HK-2 (cell line): Measurements from ENCODE around the gene COL28A1.
"Not testable (repeated sequence)": the region's sequence is repeated elsewhere in the genome, so short reads cannot be mapped to it uniquely, and the experiment has no call there.

ENCODE experiments used
- DNase-seq: peaks from one replicate; pipeline ENCODE4 v3.0.0-alpha.2; 2018; ENCODE audit not compliant: unreplicated experiment

The COL28A1 gene

DNA sequence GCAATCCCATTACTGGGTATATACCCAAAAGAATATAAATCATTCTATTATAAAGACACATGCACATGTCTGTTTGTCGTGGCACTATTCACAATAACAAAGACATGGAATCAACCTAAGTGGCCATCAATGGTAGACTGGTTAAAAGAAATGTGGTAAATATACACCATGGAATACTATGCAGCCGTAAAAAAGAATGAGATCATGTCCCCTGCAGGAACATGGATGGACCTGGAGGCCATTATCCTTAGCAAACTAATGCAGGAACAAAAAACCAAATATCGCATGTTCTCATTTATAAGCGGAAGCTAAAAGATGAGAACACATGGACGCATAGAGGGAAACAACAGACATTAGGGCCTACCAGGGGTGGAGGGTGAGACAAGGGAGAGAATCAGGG is 25.9 kb upstream of the COL28A1 start:
- DNase-seq: not testable (repeated sequence)

DNA sequence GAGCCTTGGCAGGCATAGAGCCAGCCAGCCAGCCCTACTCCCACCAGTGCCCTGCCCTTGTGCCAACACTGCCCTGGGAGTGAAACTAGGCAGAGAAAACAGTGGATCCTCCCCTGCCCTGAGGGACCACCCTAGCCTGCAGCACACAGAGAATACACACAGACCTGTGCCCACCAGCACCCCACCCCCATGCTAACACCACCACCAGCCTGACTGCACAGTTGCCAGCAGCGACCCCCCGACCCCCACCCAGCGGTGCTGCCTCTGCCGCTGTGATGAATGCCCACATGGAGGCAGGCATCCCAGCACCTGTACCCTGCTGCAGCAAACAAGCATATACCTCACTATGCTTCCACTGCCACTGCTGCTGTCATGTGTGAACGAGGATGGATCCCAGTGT is 21.6 kb upstream of the COL28A1 start:
- DNase-seq: no peak

DNA sequence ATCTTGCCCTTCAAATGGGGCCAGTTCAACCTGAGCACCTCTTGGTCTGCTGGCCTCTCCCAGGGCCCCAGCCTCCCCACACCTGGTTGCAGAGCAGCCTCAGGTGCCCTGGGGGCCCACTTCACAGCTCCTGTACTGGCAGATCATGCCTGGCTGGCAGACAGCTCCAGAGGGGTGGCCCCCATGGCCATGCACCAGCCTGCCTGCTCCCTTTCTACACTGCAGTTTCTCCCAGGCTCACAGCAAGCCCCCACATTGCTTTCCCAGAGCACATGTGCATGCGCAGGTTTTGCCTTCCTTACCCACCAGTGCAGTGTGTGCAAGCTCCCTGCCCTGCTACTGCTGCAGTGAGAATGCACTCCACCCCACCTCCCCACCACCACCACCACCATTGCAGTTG is 21.2 kb upstream of the COL28A1 start:
- no peak for DNase-seq

DNA sequence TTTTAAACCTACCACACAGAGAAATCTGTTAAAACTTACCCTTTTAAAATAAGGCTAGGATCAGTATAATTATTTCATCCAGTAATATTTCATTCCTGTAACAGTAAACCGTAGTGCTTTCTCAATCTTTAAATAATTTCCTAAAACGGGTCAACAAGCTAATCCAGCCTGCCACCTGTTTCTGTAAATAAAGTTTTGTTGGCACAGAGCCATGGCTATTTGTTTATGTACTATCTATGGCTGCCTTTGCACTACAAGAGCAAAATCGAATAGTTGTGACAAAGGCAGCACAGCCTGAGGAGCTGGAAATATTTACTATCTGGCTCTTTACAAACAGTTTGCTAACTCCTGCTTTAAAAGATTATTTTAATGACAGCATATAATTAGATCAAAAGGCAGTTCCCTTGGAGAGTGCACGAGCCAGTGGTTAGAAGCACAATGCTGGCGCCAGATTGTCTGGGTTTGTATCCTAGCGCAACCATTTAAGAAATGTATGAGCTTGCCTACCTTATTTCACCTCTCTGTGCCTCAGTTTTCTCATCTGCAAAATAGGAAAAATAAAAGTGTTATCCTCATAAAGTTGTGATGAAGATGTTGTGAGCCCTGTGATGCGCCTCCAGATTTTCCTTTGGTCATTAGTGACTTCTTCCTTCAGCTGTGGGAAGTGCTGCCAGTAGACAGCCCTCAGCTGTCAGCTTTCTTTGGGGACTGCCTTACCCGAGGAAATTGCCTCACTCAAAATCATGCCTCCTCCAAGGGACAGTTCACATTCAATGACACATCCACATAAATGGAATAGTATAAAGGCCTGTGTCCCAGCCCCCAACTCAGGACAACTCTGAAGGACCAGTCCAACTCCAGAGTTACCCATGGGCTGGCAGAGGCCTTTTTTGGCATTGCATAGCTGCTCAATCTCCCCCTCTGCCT is 19.2 kb upstream of the COL28A1 start:
- no peak for DNase-seq

DNA sequence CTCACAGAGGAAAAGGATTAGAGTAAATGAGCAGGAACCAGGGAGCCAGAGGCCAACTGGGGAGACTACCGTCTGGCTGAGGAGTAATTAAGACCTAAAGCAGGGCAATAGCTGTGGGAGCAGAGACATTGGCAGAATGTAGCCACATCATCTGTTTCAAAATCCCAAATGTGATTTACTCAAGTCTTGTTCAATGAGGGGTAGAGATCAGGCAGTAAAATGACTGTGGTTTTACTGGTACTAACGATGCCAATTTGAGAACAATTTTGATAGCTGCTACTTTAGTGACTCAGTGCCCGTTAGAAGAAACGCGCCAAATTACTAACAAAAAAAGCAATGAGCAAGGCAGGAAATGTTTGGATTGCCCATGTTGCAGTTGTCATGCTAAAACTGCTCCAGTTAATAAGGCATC is 18.4 kb upstream of the COL28A1 start:
- no peak for DNase-seq

DNA sequence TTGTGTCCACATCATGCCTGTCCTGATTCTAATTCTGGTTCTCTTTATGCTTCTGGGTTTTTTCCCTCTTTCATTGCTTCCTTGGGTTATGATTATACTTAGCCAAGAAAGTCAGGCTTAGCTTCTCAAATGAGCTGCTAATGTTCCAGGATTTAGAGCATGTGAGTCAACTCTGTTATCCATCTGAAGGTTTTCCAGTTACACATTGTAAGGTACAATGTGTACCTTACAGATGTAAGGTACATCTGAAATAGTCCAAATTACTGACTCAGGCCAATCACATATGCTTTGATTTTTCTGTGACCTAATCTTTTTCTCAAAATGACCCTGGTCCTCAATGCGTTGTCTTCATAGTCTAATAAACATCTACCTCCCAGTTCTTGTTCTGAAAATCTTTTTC is 17.7 kb upstream of the COL28A1 start:
- DNase-seq: no peak

DNA sequence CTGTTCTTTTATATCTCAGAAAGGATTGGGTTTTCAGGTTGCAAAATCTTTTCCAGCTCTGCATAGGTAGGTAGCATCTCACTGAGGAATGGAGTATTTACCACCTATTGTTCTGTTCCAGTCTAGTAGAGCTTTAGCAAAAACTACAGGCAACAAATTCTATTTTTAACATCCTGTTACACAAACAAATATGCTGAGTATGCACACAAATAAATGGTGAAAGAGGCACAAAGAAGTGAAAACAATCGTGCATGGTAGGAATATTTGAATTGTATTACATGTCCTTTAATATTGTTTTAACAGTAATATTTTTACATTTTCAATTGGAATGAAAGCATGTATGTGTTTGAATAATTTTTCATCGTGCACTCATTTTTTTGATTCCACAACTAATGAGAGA is 16.5 kb upstream of the COL28A1 start:
- DNase-seq: no peak

DNA sequence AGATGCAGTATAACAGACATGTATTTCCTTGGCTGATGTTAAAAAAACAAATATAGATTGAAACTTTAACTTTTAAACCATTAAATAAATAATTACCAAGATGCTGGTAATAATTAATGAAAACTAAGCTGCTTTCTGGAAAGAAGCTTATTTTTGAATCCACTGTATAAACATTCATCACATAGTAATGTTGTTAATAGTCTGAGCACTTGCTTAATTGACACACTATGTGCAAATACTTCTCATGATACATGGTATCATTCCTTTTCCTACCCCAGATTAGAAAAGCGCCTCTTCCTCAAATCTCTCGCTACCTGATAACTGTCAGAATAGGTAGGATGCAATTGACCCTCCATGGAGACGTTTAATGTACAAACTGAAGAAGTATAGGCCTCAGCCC is 15.0 kb upstream of the COL28A1 start:
- DNase-seq: no peak

DNA sequence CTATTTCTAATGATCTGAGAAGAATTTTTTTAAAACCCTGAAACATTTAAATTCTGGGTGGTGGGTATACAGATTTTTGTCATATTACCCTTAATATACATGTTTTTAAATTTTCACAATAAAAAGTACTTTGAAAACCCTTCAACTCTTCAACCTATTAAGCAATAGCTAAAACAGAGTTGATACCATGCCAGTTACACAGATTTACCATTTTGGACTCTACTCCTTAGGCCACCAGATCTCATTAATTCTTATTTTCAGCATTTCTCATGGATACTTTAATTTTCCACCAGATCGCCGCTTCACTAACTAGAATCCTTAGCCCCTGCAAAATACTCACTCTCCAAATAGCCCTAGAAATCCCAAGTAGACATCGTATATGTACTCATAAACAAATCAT is 12.7 kb upstream of the COL28A1 start:
- DNase-seq: no peak

DNA sequence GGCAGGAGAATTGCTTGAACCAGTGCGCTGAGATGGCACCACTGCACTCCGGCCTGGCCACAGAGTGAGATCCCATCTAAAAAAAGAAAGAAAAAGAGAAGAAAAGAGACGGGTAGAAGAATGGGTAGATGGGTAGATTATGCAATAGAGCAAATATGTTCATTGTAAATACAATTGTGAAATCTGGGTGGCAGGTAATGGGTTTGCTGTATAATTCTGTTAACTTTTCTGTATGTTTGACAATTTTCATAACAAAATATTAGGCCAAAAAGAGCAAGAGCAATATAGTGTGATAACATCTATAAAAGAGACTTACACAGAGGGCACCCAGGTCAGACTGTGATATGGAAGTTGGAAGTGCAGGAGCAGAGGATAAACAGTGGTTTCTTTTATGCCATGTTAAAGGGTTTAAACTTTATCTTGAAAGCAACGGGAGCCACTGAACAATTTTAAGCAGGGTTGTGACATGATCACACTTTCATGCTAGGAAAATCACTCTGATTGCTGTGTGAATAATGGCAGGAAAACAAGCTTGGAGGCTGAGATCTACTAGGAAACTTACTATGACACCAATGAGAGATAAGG is 6.7 kb upstream of the COL28A1 start:
- no peak for DNase-seq

DNA sequence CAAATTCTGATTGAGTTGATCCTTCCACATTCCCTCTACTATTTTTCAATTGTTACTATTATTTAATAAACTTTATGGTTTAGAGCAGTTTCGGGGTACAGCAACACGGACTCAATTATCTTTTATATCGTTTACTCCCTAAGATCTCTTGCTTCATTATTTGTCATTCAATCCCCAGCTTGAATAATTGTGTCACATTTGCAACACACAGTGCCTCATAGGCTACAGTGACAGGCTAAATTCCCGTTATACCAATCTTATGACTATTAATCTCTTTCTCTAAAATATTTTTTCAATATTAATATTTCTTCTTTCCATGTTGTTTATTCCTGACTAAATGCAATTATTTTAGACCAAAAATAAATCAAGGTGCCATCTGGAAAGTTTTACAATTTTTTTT is 4.0 kb upstream of the COL28A1 start:
- DNase-seq: no peak

DNA sequence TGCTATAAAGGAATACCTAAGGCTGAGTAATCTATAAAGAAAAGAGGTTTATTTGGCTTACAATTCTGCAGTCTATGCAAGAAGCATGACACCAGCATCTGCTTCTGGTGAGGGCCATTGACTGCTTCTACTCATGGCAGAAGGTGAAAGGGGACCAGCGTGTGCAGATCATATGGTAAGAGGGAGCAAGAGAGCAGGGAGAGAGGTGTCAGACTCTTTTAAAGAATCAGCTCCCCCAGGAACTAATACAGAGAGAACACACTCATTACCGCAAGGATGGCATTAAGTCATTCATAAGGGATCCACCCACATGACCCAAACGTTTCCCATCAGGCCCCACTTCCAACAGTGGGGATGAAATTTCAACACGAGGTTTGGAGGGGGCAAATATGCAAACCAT is 3.5 kb upstream of the COL28A1 start:
- DNase-seq: no peak

DNA sequence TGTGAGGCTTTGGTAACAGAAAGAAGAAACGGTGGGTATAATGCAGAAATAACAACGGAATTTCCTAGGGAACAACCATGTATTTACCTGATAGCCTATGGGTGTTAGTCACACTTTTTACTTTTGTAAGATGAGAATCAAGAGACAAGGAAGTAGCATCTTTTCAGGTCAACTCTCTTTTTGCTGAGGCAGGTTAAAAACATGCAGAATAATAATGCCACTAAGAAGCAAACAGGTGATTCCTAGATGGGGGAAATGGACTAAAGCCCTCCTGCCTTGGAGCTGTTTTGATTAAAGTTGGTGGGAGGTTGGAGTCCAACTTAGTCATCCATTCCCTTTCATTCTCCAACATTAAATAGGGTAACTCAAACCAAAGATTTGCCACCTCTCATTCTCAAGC is 2.0 kb upstream of the COL28A1 start:
- DNase-seq: no peak

DNA sequence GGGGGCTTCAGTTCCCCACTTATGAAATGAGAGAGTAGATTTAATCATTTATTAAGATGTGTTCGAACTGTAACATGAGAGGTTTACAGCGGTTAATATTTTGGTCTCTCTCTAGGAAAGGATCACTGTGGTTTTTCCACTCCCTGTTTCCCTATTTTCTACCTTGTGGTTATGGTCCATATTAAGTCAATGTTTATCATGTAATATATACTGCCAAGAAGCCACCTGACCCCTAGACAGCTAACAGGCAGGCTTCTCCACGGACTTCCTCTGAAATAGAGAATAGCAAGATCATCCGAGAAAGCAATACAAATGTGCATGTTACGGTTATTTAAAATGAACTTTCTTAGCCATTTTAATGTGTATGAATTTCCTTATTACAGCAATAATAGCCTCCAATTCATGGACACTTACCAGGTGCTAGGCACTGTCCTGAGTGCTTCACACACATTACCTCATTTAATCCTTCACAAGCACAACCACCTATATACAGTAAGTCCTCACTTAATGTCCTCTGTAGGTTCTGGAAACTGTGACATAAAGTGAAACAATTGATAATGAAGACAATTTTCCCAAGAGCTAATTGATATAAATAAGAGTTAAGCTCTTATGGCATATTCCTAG is 835 bp upstream of the COL28A1 start:
- DNase-seq: no peak

DNA sequence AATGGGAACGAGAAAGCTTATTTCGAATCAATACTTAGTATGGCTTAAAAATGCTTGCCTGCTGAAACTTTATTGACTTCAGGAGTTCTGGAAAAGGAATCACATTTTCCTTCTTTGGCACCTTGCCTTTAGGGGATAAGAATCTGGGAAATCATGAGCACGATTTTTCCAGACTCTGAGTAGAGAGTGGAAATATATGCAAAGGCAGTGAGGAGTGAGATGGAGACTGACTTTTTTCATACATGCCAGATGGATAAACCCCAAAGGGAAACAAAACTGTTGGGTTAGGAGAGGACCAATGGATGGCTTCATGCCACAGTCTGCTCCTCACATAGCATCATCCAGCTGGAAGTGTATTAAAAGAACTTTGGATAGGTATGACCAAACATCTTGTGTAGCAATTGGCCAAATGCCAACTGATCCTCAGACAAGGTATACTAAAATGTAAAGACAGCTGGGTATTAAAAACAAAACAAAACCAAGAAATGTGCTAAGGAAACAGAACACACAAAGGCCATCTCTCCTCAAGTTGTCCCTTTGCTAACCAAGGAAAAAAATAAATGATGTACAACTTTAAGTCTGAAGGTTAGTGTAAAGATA is 1.7 kb downstream of the COL28A1 start:
- no peak for DNase-seq

DNA sequence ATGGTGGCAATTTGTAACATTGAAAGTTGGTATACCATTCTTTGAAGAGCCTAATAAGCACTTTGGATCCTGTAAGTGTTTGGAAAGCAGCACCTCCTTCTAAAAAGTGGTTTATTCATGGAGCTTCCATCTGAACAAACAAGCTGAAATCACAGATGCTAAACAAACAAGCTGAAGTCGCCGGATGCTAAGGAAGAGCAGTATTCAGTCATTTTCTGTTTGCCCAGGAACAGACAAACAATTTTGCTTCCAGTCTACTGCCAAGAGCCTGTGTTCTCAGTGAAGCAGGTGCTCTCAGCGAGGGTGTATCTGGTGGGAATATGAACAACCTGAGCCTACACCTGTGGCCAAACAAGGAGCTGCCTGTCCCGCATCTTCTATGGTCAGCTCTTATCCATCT is 6.3 kb downstream of the COL28A1 start:
- DNase-seq: no peak

DNA sequence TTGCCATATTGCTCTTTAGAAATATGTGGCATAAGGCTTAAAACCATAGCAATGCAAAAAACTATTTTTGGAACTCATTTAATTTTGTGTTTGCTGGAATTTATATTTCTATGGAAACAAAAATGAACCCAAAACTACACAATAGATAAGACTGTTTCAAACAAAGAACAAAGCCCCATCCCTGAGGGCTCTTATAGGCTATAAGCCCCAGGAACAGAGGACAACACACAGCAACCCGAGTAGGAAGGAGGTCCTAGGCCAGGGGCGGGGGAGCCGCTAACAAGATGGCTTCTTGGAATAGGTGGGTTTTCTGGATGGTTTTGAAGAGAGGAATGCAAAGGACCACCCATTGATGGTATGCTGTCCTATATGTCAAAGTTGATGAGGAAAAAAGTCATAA is 8.6 kb downstream of the COL28A1 start:
- no peak for DNase-seq

DNA sequence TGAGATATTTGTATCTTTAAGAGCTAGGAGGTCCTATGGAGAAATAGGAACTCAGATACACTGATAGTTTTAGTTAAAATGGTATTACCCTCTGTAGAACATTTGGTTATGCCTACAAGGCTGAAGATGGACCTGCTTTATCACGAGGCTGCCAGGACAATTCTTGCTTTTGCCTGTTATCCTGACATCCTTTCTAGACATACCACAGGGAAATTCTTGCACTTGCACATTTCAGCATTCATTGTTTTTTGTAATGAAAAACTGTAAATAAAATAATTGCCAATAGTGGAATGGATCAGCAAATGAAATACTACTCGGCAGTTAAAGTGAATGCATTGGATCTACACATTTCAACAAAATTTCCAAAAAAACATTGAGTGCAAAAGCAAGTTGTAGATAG is 9.7 kb downstream of the COL28A1 start:
- DNase-seq: no peak

DNA sequence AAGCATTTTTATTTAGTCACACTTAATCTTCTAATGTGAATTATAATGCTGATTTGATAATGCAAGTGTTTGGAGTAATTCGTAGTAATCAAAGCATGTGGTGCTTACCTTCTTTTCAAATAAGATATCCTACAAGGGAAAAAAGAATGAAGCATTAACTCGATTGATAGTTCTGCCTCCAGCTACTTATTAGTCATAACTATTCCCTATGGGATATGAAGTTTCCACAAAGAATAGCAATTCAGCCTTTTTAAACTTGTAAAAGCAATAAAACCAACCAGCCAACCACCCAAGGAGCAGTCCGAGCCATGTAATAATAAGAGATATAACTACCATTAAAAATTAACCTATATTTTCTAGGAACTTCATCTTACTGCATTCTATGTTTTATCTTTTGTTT is 11.6 kb downstream of the COL28A1 start:
- no peak for DNase-seq

DNA sequence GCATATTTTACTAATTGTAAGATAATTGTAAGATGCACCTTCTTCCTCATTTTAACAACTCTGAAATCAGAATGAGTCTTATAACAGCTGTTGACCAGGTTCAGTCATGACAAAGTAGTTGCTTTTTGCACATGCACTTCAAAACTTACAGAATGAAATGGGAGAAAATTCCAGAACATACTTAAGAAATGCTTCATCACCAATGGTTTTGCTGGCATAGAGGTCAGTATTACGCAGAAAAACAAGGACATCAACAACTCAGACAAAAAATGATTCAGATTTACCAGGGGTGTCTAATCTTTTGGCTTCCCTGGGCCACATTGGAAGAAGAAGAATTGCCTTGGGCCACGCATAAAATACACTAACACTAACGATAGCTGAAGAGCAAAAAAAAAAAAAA is 13.3 kb downstream of the COL28A1 start:
- DNase-seq: no peak

DNA sequence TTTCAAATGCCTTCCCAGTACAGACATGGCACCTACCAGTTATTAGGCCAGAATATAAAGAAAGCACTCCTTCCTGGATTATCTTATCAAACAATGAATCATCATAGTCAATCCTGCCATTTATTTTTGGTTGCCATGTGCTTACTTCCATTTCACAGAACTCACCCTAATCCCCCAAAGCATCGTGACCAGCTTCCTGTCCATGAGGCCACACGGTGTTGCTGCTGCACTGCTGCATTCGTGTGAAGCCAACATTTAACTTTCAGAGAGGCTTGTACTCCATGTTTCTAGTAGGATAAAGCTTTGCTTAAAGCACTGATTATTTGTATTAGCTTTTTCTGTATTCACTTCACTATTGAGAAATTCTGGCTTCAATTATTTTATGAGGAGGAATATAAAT is 14.4 kb downstream of the COL28A1 start:
- no peak for DNase-seq

DNA sequence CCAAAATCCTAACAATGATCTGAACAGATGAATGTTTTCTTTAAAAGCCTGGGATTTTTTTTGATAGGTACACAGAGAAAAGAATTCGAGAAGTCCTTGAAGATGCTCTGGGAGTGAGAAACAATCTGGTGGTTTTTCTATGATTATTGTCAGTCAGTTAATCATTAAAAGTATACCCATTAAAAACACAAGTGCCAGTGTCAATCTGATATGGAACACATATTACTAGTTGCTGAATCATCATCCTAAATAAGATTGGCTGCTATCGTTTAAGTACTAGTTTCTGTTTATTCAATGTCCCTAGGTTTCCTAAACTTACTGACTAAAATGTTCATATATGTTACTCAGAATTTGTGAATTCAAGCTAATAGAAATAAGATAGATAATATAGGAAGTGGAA is 16.1 kb downstream of the COL28A1 start:
- no peak for DNase-seq

DNA sequence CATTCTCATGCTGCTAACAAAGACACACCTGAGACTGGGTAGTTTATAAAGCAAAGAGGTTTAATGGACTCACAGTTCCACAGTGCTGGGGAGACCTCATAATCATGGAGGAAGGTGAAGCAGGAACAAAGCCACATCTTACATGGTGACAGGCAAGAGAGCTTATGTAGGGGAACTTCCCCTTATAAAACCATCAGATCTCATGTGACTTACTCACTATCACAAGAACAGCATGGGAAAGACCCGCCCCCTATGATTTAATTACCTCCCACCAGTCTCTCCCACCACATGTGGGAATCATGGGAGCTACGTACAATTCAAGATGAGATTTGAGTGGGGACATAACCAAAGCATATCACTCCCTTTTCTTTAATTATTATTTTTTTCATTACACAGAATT is 16.6 kb downstream of the COL28A1 start:
- DNase-seq: no peak
